Esophagus muscularis mucosa (tissue), 4 donors: ENCODE measurements around the gene CLASP1. TPM values are rescaled to one million over a fixed set of nuclear protein-coding genes. Genes with fewer than 3 reads are reported as not detected.

Experiments used
- DNase-seq: peaks from one replicate; pipeline ENCODE4 v3.0.0-alpha.2; 2017; ENCODE audit errors: extremely low spot score
- H3K27ac ChIP-seq, 4 donors: fragments of 200-600 bp; sonication (generic); replicated peaks in 1 of 4; 1 replicate in 3 of 4; 2 replicates in 1 of 4; pipeline ENCODE4 v1.5.1; 2016 to 2019; ENCODE audit warnings: mild to moderate bottlenecking in 1 of 4
- H3K27me3 ChIP-seq, 4 donors: fragments of 200-600 bp; sonication (generic); one replicate each; pipeline versions ENCODE4 v1.5.1 to v1.6.0; 2016 to 2019
- H3K36me3 ChIP-seq, 4 donors: fragments of 200-600 bp; sonication (generic); one replicate each; pipeline ENCODE4 v1.5.1; 2016 to 2019
- H3K4me1 ChIP-seq, 4 donors: fragments of 200-600 bp; sonication (generic); one replicate each; pipeline ENCODE4 v1.5.1; 2016 to 2019
- H3K4me3 ChIP-seq, 4 donors: fragments of 200-600 bp; sonication (generic); 1 replicate in 2 of 4; 2 replicates in 2 of 4; pipeline ENCODE4 v1.5.1; 2016 to 2019; ENCODE audit warnings: mild to moderate bottlenecking in 4 of 4, moderate library complexity in 1 of 4
- H3K9me3 ChIP-seq, 4 donors: fragments of 200-600 bp; sonication (generic); 1 replicate in 3 of 4; 2 replicates in 1 of 4; pipeline ENCODE4 v1.5.1; 2016 to 2019
- EP300 ChIP-seq: sonication (generic); formaldehyde crosslinking; IDR thresholded peaks from one replicate; pipeline ENCODE4 v1.6.1; 2017; ENCODE audit warnings: antibody characterized with exemption
- POLR2A ChIP-seq: fragments of 450-650 bp; IDR thresholded peaks from one replicate; pipeline ENCODE4 v1.6.1; 2017; ENCODE audit warnings: antibody characterized with exemption, moderate library complexity, mild to moderate bottlenecking, low read depth
- POLR2AphosphoS5 ChIP-seq, 2 donors: sonication (generic); formaldehyde crosslinking; IDR thresholded peaks; one replicate each; pipeline ENCODE4 v1.6.1; 2017; ENCODE audit warnings: antibody characterized with exemption in 2 of 2
- WGBS: methylation state at CpG from one replicate; pipeline ENCODE4 v1.1.5; 2018; 5-methylcytosine and 5-hydroxymethylcytosine counted together
- intact Hi-C: fragments of 100-400 bp; cut with DNase I; formaldehyde crosslinking; loops from one replicate; pipeline ENCODE4 v1.15.1; 2023
- total RNA-seq, 4 donors: library from RNA; depleted of rRNA; stranded (reverse); fragments of >200 nt; gene quantifications; one replicate each; pipeline versions ENCODE4 v1.1.0 to v1.2.1, GENCODE V29; 2016
- TF ChIP-seq, protein P1 (sequence below), 3 experiments: fragments of 200-600 bp in 2 of 3; fragments of 450-650 bp in 1 of 3; sonication (generic) in 2 of 3; IDR thresholded peaks; one replicate each; pipeline ENCODE4 v1.5.1; 2017 to 2019; ENCODE audit warnings: antibody characterized with exemption in 3 of 3, mild to moderate bottlenecking in 2 of 3, moderate library complexity in 1 of 3

The CLASP1 gene
- total RNA-seq, 4 donors from 2014 or later = 62.6 to 78.6 (median 70.5) TPM

DNA sequence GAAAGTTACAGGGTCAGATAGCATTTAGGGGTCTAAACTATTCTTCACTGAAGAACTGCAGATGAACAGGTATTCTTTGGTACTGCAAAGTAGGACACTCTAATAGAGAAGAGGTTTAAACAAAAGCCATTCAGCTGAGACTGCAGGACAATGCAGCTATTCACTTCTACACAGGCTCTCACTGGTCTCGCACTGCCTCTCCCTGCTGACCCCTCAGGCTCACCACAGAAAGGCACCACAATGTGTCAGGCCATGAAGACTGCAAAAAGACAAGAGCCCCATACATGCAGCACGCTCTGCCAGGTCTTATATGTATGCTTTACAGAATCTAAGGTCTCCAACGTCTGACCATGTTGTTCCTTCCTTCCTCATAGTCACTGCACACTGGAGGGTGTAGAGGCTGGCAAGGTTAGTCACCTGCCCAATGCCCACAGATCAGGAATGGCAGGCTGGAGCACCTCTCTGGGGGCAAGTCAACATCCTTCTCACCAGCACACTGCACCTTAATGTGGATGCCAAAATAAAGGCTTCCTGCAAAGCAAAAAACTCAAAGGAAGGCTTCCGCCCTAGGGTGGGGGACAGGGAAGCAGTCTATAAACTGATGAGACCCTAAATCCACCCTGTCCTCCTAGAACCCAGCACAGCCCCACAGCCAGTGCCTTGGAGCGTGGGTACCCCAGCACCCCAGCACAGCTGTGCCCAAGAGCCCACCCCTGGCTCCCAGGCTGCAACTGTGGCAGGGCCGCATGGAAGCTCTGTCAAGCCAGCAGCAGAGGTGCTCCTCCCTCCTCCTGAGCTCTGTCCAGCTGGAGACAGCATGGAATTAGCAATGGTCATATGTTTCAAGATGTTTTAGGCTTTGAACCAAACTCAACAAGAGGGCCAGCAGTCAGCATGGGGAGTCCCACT lies 129.3 kb downstream of the CLASP1 start:
- peaks cover 0 to 87% (median 52%) of the 10 kb centered on the region in 4 donors for H3K36me3 ChIP-seq
- TF ChIP-seq EP300 (no peak), POLR2A (no peak), POLR2AphosphoS5 (IDR thresholded peaks at IDR 0.05) (no peak)
- TF ChIP-seq, protein P1, sequence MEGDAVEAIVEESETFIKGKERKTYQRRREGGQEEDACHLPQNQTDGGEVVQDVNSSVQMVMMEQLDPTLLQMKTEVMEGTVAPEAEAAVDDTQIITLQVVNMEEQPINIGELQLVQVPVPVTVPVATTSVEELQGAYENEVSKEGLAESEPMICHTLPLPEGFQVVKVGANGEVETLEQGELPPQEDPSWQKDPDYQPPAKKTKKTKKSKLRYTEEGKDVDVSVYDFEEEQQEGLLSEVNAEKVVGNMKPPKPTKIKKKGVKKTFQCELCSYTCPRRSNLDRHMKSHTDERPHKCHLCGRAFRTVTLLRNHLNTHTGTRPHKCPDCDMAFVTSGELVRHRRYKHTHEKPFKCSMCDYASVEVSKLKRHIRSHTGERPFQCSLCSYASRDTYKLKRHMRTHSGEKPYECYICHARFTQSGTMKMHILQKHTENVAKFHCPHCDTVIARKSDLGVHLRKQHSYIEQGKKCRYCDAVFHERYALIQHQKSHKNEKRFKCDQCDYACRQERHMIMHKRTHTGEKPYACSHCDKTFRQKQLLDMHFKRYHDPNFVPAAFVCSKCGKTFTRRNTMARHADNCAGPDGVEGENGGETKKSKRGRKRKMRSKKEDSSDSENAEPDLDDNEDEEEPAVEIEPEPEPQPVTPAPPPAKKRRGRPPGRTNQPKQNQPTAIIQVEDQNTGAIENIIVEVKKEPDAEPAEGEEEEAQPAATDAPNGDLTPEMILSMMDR (IDR thresholded peaks at IDR 0.05) = no peak
- no peak for DNase-seq
- no peak overlapping the region for H3K27ac ChIP-seq
- intact Hi-C loops = no loop called here
- H3K9me3 ChIP-seq = no peaks in the 10 kb centered on the region
- WGBS = 74% methylated on average over 6 of the region's 6 CpGs
- H3K4me3 ChIP-seq = no peak overlapping the region
- H3K27me3 ChIP-seq = no peaks in the 10 kb centered on the region
- peaks cover 5 to 20% (median 8%) of the 10 kb centered on the region in 4 donors for H3K4me1 ChIP-seq

GRCh38 chr2:121519153-121519552 lies 130.1 kb downstream of the CLASP1 start:
- intact Hi-C loops = no loop called here

DNA sequence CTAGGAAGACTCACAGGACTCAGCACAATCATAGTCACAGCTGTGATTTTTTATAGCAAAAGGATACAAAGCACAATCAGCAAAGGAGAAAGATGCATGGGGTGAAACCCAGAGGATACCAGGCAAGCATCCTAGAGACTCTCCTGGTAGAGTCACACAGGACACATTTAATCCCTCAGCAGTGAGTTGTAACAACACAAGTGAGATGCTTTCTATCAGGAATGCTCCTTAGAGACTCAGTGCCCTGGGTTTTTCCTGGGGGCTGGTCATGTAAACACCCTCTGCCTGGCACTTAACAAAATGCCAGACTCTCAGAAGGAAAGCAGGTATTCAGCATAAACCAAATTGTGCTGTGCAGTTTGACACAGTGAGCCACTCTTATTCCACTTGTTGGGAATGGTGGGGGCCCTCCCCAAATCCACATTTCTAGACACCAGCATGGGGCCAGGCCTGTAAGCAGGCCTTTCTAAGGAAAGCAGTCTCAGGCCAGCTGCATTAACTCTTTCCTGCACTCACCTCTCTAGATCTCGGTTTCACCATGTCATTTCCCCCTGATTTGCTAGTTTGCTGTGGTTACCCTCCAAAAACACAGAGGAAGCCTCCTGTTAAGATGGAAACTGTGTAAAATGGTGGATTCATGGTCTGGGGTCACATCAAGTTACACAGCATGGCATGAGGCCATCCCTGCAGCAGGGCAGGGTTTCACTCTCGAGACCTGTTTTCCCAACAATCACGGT lies 135.5 kb downstream of the CLASP1 start:
- DNase-seq = no peak
- TF ChIP-seq POLR2A = no peak
- TF ChIP-seq POLR2AphosphoS5 (IDR thresholded peaks at IDR 0.05) = no peak
- TF ChIP-seq, protein P1 (IDR thresholded peaks at IDR 0.05) = no peak
- TF ChIP-seq EP300 = no peak
- Histone ChIP-seq H3K36me3 (peaks cover 7 to 65% (median 45%) of the 10 kb centered on the region in 4 donors), H3K27me3 (no peaks in the 10 kb centered on the region), H3K27ac (no peak overlapping the region), H3K9me3 (no peaks in the 10 kb centered on the region), H3K4me3 (no peak overlapping the region), H3K4me1 (no peaks in the 10 kb centered on the region)
- intact Hi-C loops = no loop called here
- WGBS = 90% methylated on average over 3 of the region's 3 CpGs

More at GRCh38 chr2:121519153-121519552, 130.1 kb downstream of the CLASP1 start:
- Histone ChIP-seq H3K4me1 (peaks cover 5 to 20% (median 8%) of the 10 kb centered on the region in 4 donors), H3K36me3 (peaks cover 0 to 87% (median 56%) of the 10 kb centered on the region in 4 donors), H3K27me3 (no peaks in the 10 kb centered on the region), H3K4me3 (no peak overlapping the region), H3K9me3 (no peaks in the 10 kb centered on the region), H3K27ac (no peak overlapping the region)
- WGBS = 50% methylated on average over 1 of the region's 1 CpG
- TF ChIP-seq POLR2AphosphoS5 (IDR thresholded peaks at IDR 0.05) (no peak), EP300 (no peak)
- no peak for DNase-seq

DNA sequence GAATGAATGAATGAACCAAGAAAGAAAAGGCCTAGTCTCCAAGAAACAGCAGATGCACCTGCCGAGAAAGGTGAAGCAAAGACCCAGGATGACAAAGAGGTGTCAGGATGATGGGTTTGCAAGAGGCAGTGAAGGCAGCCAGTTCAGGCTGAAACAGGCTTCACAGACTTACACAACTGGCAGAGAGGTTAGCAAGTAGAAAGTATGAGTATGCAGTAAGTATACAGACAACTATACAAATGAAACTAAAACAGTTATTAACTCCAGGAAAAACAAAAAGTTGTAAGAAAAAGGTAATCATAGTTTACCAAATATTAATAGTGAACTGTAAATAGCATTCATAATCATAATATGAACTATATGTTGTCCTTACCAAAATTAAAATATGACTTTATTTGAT lies 138.4 kb downstream of the CLASP1 start:
- TF ChIP-seq, protein P1 (IDR thresholded peaks at IDR 0.05) = no peak
- TF ChIP-seq POLR2AphosphoS5 (IDR thresholded peaks at IDR 0.05) = no peak
- TF ChIP-seq POLR2A = no peak
- TF ChIP-seq EP300 = no peak
- Histone ChIP-seq H3K9me3 (no peaks in the 10 kb centered on the region), H3K36me3 (peaks cover 7 to 43% (median 33%) of the 10 kb centered on the region in 4 donors), H3K4me1 (no peaks in the 10 kb centered on the region), H3K27ac (no peak overlapping the region), H3K27me3 (no peaks in the 10 kb centered on the region), H3K4me3 (no peak overlapping the region)
- intact Hi-C loops = no loop called here
- no peak for DNase-seq
- WGBS = 96% methylated on average over 1 of the region's 1 CpG

GRCh38 chr2:121506621-121507020 lies 142.6 kb downstream of the CLASP1 start:
- intact Hi-C loops = no loop called here
- TF ChIP-seq, protein P1 (IDR thresholded peaks at IDR 0.05) = no peak
- TF ChIP-seq POLR2A (no peak), POLR2AphosphoS5 (IDR thresholded peaks at IDR 0.05) (no peak), EP300 (no peak)

More at GRCh38 chr2:121506621-121507020, 142.6 kb downstream of the CLASP1 start:
- Histone ChIP-seq H3K36me3 (peaks cover 5 to 37% (median 17%) of the 10 kb centered on the region in 4 donors), H3K9me3 (no peaks in the 10 kb centered on the region), H3K27me3 (no peaks in the 10 kb centered on the region), H3K4me1 (peaks cover 10 to 11% (median 10%) of the 10 kb centered on the region in 4 donors), H3K27ac (no peak overlapping the region), H3K4me3 (no peak overlapping the region)
- no peak for DNase-seq
- WGBS = 96% methylated on average over 1 of the region's 1 CpG
